ENCODE measurements around the gene ARFGAP1.
"Not testable (repeated sequence)": the region's sequence is repeated elsewhere in the genome, so short reads cannot be mapped to it uniquely, and the experiment has no call there.

ARFGAP1 gene

GRCh38 chr20:63241272-63241671 is 31.3 kb upstream of the ARFGAP1 start:
- DNase-seq: no peak

- no peak for DNase-seq
Measured at GRCh38 chr20:63242736-63243135, 29.9 kb upstream of the ARFGAP1 start.

GRCh38 chr20:63243604-63244247 is 28.9 kb upstream of the ARFGAP1 start:
- DNase-seq: no peak

- DNase-seq: no peak
Measured at GRCh38 chr20:63244468-63244867, 28.1 kb upstream of the ARFGAP1 start.

GRCh38 chr20:63246490-63247288 is 25.9 kb upstream of the ARFGAP1 start:
- no peak for DNase-seq

- DNase-seq: no peak
Measured at GRCh38 chr20:63247671-63248228, 24.9 kb upstream of the ARFGAP1 start.

GRCh38 chr20:63248835-63249591 is 23.6 kb upstream of the ARFGAP1 start:
- no peak for DNase-seq

- DNase-seq: no peak
Measured at GRCh38 chr20:63249891-63250290, 22.7 kb upstream of the ARFGAP1 start.

- not testable (repeated sequence) for DNase-seq
Measured at GRCh38 chr20:63251350-63251749, 21.3 kb upstream of the ARFGAP1 start.

GRCh38 chr20:63252284-63252711 is 20.3 kb upstream of the ARFGAP1 start:
- DNase-seq: no peak

GRCh38 chr20:63253065-63253437 is 19.6 kb upstream of the ARFGAP1 start:
- no peak for DNase-seq

GRCh38 chr20:63253438-63254231 is 19.0 kb upstream of the ARFGAP1 start:
- DNase-seq: no peak

- no peak for DNase-seq
Measured at GRCh38 chr20:63254232-63254605, 18.4 kb upstream of the ARFGAP1 start, which contains the start of gene NKAIN4. TSS of gene NKAIN4 (minus strand) at chr20:63254463. CDS start at chr20:63254450, 13 bp downstream.

GRCh38 chr20:63254606-63255384 is 17.8 kb upstream of the ARFGAP1 start:
- DNase-seq: no peak

GRCh38 chr20:63255931-63256704 is 16.5 kb upstream of the ARFGAP1 start:
- no peak for DNase-seq

- DNase-seq: no peak
Measured at GRCh38 chr20:63256954-63257353, 15.7 kb upstream of the ARFGAP1 start.

- no peak for DNase-seq
Measured at GRCh38 chr20:63257629-63258028, 15.0 kb upstream of the ARFGAP1 start.

GRCh38 chr20:63258781-63259180 is 13.8 kb upstream of the ARFGAP1 start:
- no peak for DNase-seq

- DNase-seq: no peak
Measured at GRCh38 chr20:63259734-63260460, 12.7 kb upstream of the ARFGAP1 start.

- no peak for DNase-seq
Measured at GRCh38 chr20:63260521-63260920, 12.1 kb upstream of the ARFGAP1 start.
